OCI-LY3 (cell line): ENCODE measurements around the gene UBXN6.

Source experiments
- CTCF ChIP-seq: fragments of 200-600, 300-600 bp; sonication (generic); IDR thresholded peaks from 2 replicates; pipeline ENCODE4 v1.5.1; 2014; ENCODE audit warnings: antibody characterized with exemption, low read length, low read depth
- EZH2phosphoT487 ChIP-seq: fragments of 200-600 bp; shearing (Covaris generic); IDR thresholded peaks from 2 replicates; pipeline ENCODE4 v1.6.1; 2018; ENCODE audit warnings: antibody characterized with exemption, mixed run types, low read depth

GRCh38 chr19:4431808-4432674, 25.6 kb downstream of the UBXN6 start:
- TF ChIP-seq CTCF, result no peak
- no peak for TF ChIP-seq EZH2phosphoT487
